ENCODE data around the gene SCAMP4. TPM values are rescaled to one million over a fixed set of nuclear protein-coding genes. Genes with fewer than 3 reads are reported as not detected.
A peak's percentile ranks its signal among the peaks of the same experiment; 100 is the strongest.

SCAMP4 gene
- total RNA-seq, 2 experiments from 2014 or later: 23.1 to 25.1 TPM

- Mint-ChIP-seq H3K36me3 (ENCODE audit: low read depth) (peaks cover 5% of the 10 kb centered on the region), H3K27ac (peak overlapping the region; percentile 83), H3K27me3 (no peaks in the 10 kb centered on the region), H3K4me1 (ENCODE audit: low read depth) (peaks cover 34% of the 10 kb centered on the region), H3K4me3 (peak overlapping the region; percentile 94), H3K9me3 (no peaks in the 10 kb centered on the region)
- peak; percentile 82 for DNase-seq
- intact Hi-C loops (cut with micrococcal nuclease): no loop called here
- no peak for TF ChIP-seq CTCF (IDR thresholded peaks at IDR 0.05)
- ChIA-PET CTCF (interaction anchor here (1.4 to 2.4 kb wide), 3 partner anchors 13 to 54 kb away, joined by 3 to 6 read pairs (median 4); no protein-coding TSS in a partner anchor), POLR2A (interaction anchor here (1.0 to 2.0 kb wide), 7 partner anchors 11 to 118 kb away, joined by 3 to 7 read pairs (median 4); no protein-coding TSS in a partner anchor)
- peak; percentile 45 for ATAC-seq
These were observed 37.1 kb downstream of the SCAMP4 start for GRCh38 chr19:1942078-1942933.

- CTCF ChIA-PET: interaction anchor here (1.4 to 2.4 kb wide), 3 partner anchors 13 to 53 kb away, joined by 3 to 6 read pairs (median 4); no protein-coding TSS in a partner anchor
- Mint-ChIP-seq H3K4me3 (peak overlapping the region; percentile 94), H3K36me3 (ENCODE audit: low read depth) (peaks cover 5% of the 10 kb centered on the region), H3K27ac (peak overlapping the region; percentile 83), H3K27me3 (no peaks in the 10 kb centered on the region), H3K9me3 (no peaks in the 10 kb centered on the region), H3K4me1 (ENCODE audit: low read depth) (peaks cover 34% of the 10 kb centered on the region)
- POLR2A ChIA-PET: interaction anchor here (1.0 to 2.0 kb wide), 7 partner anchors 10 to 117 kb away, joined by 3 to 7 read pairs (median 4); no protein-coding TSS in a partner anchor
- intact Hi-C loops (cut with micrococcal nuclease): no loop called here
- DNase-seq (no peak), ATAC-seq (no peak)
- TF ChIP-seq CTCF (IDR thresholded peaks at IDR 0.05): no peak
These were observed 37.8 kb downstream of the SCAMP4 start for GRCh38 chr19:1942934-1943555.

DNA sequence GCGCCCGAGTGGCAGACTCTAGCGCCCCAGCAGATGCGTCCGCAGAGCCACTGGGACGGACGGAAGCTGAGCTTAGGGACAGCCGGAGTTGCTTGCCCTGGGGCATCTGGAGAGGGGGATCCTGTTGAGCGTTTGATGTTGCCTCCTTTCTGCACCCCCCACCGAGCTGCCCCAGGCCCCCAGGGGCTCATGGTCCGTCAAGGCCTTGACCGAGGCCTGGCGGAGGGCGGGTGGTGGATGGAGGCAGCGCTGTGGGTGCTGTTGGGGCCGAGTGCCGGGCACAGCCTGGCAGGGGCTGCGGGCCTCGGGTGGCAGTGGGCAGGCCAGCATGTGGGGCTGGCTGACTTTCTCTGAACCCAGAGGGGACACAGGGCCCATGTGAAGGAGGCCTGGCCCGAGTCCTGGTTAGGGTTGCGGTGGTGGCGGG is 38.5 kb downstream of the SCAMP4 start:
- H3K9me3 Mint-ChIP-seq: no peaks in the 10 kb centered on the region
- intact Hi-C loops (cut with micrococcal nuclease): no loop called here
- no peak for TF ChIP-seq CTCF (IDR thresholded peaks at IDR 0.05)
- peaks cover 5% of the 10 kb centered on the region for H3K36me3 Mint-ChIP-seq (ENCODE audit: low read depth)
- H3K4me3 Mint-ChIP-seq: peak overlapping the region; percentile 94
- H3K4me1 Mint-ChIP-seq (ENCODE audit: low read depth): peaks cover 37% of the 10 kb centered on the region
- H3K27me3 Mint-ChIP-seq: no peaks in the 10 kb centered on the region
- CTCF ChIA-PET: interaction anchor here (1.0 to 2.4 kb wide), 3 partner anchors 14 to 154 kb away, joined by 3 to 6 read pairs (median 4); no protein-coding TSS in a partner anchor
- no peak for ATAC-seq
- H3K27ac Mint-ChIP-seq: peak overlapping the region; percentile 83
- POLR2A ChIA-PET: interaction anchor here (1.2 to 2.0 kb wide), 3 partner anchors 9 to 108 kb away, joined by 5 to 7 read pairs (median 6); no protein-coding TSS in a partner anchor
- DNase-seq: no peak

DNA sequence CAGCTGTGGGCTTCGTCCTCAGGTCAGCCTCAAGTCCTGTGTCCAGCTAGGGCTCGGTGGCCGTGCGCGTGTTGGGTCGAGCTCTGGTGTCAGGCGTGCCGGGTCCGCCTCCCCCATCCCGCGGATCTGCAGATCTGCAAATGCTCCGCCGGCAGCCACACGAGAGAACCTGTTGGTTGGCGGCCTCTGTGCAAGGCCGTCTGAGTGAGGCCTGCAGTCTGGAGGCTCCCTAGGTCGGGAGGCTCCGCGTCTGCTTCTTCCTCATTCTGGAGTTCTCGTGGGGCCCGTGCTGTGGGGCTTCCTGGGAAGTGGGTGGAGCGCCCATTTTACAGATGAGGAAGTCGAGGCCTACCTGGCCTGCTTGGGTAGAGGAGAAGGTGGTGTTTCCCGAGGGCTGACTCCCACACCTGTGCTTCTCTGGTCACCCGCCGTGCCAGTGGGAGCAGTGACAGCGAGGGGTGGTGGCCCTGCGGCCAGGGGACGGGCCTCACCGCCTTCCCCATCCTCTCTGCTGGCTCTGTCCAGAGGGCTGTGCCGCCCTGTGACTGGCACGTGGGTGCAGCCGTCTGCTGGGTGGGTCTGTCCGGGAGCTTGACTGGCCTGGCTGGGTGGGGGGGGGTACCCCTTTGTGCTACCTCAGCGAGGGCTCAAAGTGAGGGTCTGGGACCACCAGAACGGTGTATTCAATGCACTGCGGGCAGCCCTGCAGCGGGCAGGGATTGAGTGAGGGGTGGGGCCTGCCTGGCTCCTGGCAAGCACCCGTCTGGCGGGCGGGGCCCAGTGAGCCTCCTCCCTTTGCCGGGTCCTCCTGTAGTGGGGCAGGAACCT is 39.1 kb downstream of the SCAMP4 start:
- Mint-ChIP-seq H3K27ac (no peak overlapping the region), H3K9me3 (no peaks in the 10 kb centered on the region), H3K4me1 (ENCODE audit: low read depth) (peaks cover 43% of the 10 kb centered on the region), H3K4me3 (peak overlapping the region; percentile 19), H3K27me3 (no peaks in the 10 kb centered on the region), H3K36me3 (ENCODE audit: low read depth) (peaks cover 5% of the 10 kb centered on the region)
- DNase-seq (no peak), ATAC-seq (no peak)
- POLR2A ChIA-PET: interaction anchor here (0.6 to 1.1 kb wide), 2 partner anchors 47 to 296 kb away, joined by 3 read pairs; no protein-coding TSS in a partner anchor
- TF ChIP-seq CTCF (IDR thresholded peaks at IDR 0.05): no peak
- CTCF ChIA-PET: interaction anchor here (1.0 to 2.4 kb wide), 5 partner anchors 15 to 153 kb away, joined by 3 to 6 read pairs (median 4); no protein-coding TSS in a partner anchor
- intact Hi-C loops (cut with micrococcal nuclease): no loop called here
